GM21825 (cell line): ENCODE results near the gene ARAP1.

Source experiments
- ATAC-seq: cut with Tn5 transposase; IDR thresholded peaks from one replicate; pipeline ENCODE4 v1.9.1; 2021; ENCODE audit warnings: mild to moderate bottlenecking, moderate library complexity; ENCODE audit not compliant: unreplicated experiment

Gene ARAP1

GRCh38 chr11:72685560-72686480 lies 66.4 kb downstream of the ARAP1 start:
- no peak for ATAC-seq

GRCh38 chr11:72684236-72684912 lies 67.8 kb downstream of the ARAP1 start:
- no peak for ATAC-seq

GRCh38 chr11:72683782-72684200 lies 68.4 kb downstream of the ARAP1 start:
- peak; percentile 51 for ATAC-seq

GRCh38 chr11:72682858-72683243 lies 69.4 kb downstream of the ARAP1 start:
- no peak for ATAC-seq

GRCh38 chr11:72682238-72682857 lies 69.9 kb downstream of the ARAP1 start:
- ATAC-seq, result no peak

GRCh38 chr11:72681226-72682153 lies 70.7 kb downstream of the ARAP1 start:
- ATAC-seq, result no peak

GRCh38 chr11:72680624-72681158 lies 71.5 kb downstream of the ARAP1 start:
- ATAC-seq, result no peak

GRCh38 chr11:72679869-72680268 lies 72.3 kb downstream of the ARAP1 start:
- no peak for ATAC-seq

GRCh38 chr11:72678524-72678923 lies 73.7 kb downstream of the ARAP1 start:
- no peak for ATAC-seq

- ATAC-seq, result no peak
Observed at GRCh38 chr11:72676861-72677341, 75.3 kb downstream of the ARAP1 start.

- ATAC-seq, result no peak
Observed at GRCh38 chr11:72675221-72675620, 77.0 kb downstream of the ARAP1 start.

- ATAC-seq, result no peak
Observed at GRCh38 chr11:72673943-72674828, 78.0 kb downstream of the ARAP1 start, which contains the start of gene PDE2A. Gene PDE2A, minus strand, starts transcription at chr11:72674422. Its CDS starts 215 bp downstream, at chr11:72674207.

GRCh38 chr11:72673284-72673942 lies 78.8 kb downstream of the ARAP1 start:
- no peak for ATAC-seq

- ATAC-seq, result no peak
Observed at GRCh38 chr11:72672597-72673238, 79.5 kb downstream of the ARAP1 start.

- ATAC-seq, result no peak
Observed at GRCh38 chr11:72671152-72672099, 80.8 kb downstream of the ARAP1 start.

GRCh38 chr11:72670041-72670440 lies 82.2 kb downstream of the ARAP1 start:
- ATAC-seq, result no peak

GRCh38 chr11:72669527-72669926 lies 82.7 kb downstream of the ARAP1 start:
- ATAC-seq, result no peak
